Cardiac muscle cell (in vitro differentiated cells and primary cell): Measurements from ENCODE around the gene MBOAT1. TPM values are rescaled to one million over a fixed set of nuclear protein-coding genes. Genes with fewer than 3 reads are reported as not detected.

Experiments used
- DNase-seq, 2 donors: peaks; one replicate each; pipeline versions ENCODE4 v3.0.0 to v3.0.0-alpha.2; 2010 to 2017; ENCODE audit warnings: low read depth in 1 of 2, low spot score in 1 of 2
- H3K27ac ChIP-seq: fragments of 200-600 bp; sonication (generic); 2 replicates; pipeline ENCODE4 v1.5.1; 2016
- H3K27me3 ChIP-seq: fragments of 200-600 bp; sonication (generic); 2 replicates; pipeline ENCODE4 v1.6.0; 2016; ENCODE audit warnings: control low read depth
- H3K36me3 ChIP-seq: fragments of 200-600 bp; sonication (generic); 2 replicates; pipeline ENCODE4 v1.5.1; 2016; ENCODE audit warnings: control low read depth
- H3K4me1 ChIP-seq: fragments of 200-600 bp; sonication (generic); 2 replicates; pipeline ENCODE4 v1.8.1; 2017; ENCODE audit warnings: low read depth, mild to moderate bottlenecking, mixed run types
- H3K4me3 ChIP-seq: fragments of 200-600 bp; sonication (generic); 2 replicates; pipeline ENCODE4 v1.5.1; 2016; ENCODE audit warnings: mild to moderate bottlenecking
- H3K9me3 ChIP-seq: fragments of 200-600 bp; sonication (generic); 2 replicates; pipeline ENCODE4 v1.5.1; 2017; ENCODE audit warnings: low read depth, mild to moderate bottlenecking, control low read depth
- polyA plus RNA-seq: library from polyadenylated mRNA; unstranded; fragments of >200 nt; fragmentation: Nextera tagmentation; extraction: Ambion mirVana; gene quantifications from 2 replicates; pipeline ENCODE4 v1.2.1, GENCODE V29; 2016
- total RNA-seq: library from RNA; depleted of rRNA; stranded (reverse); fragments of >200 nt; gene quantifications from 2 replicates; pipeline ENCODE4 v1.2.3, GENCODE V29; 2016
- TF ChIP-seq, protein P1 (sequence below): IDR thresholded peaks from 2 replicates; pipeline ENCODE4 v1.5.1; 2012; ENCODE audit warnings: low read depth, mild to moderate bottlenecking, low read length

The MBOAT1 gene
- total and polyA plus RNA-seq, 2 experiments from 2014 or later = 7.5 to 15.5 TPM

DNA sequence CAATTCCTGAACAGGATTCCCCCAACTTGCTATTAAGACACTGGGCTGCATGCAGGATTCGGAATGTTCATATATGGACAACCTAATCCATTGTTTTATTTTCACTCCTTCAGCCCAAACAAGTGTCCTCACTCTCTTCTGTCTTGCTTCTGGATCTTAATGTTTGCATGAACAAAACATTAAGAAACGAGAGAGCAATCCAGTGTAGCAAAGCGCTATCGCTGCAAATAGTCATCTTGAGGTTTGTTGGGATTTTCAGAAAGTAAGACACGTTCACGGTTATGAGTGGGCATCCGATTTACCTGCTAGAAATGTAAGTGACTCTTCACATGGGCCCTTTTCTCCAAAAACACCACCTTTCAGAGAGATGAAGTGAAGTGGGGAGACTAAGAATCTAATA, 156.4 kb downstream of the MBOAT1 start:
- no peak for DNase-seq
- no peak overlapping the region for H3K27ac ChIP-seq
- H3K27me3 ChIP-seq = no peaks in the 10 kb centered on the region
- no peaks in the 10 kb centered on the region for H3K9me3 ChIP-seq
- TF ChIP-seq, protein P1, sequence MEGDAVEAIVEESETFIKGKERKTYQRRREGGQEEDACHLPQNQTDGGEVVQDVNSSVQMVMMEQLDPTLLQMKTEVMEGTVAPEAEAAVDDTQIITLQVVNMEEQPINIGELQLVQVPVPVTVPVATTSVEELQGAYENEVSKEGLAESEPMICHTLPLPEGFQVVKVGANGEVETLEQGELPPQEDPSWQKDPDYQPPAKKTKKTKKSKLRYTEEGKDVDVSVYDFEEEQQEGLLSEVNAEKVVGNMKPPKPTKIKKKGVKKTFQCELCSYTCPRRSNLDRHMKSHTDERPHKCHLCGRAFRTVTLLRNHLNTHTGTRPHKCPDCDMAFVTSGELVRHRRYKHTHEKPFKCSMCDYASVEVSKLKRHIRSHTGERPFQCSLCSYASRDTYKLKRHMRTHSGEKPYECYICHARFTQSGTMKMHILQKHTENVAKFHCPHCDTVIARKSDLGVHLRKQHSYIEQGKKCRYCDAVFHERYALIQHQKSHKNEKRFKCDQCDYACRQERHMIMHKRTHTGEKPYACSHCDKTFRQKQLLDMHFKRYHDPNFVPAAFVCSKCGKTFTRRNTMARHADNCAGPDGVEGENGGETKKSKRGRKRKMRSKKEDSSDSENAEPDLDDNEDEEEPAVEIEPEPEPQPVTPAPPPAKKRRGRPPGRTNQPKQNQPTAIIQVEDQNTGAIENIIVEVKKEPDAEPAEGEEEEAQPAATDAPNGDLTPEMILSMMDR = no peak
- no peak overlapping the region for H3K4me3 ChIP-seq
- peaks cover 6% of the 10 kb centered on the region for H3K4me1 ChIP-seq
- no peaks in the 10 kb centered on the region for H3K36me3 ChIP-seq

Other genes with a start within 250 kb of the MBOAT1 start
- 9.2 and 12.6 TPM in 2 replicates for gene E2F3, start 189.4 kb upstream of the MBOAT1 start, total RNA-seq
- gene E2F3, start 189.4 kb upstream of the MBOAT1 start, polyA plus RNA-seq = 11.1 and 16.5 TPM in 2 replicates